H1 (cell line): ENCODE measurements around the gene OLA1.

ENCODE experiments used
- CREB1 ChIP-seq: IDR thresholded peaks from 2 replicates; pipeline ENCODE4 v1.6.1; 2012; ENCODE audit warnings: inconsistent platforms
- CTCF ChIP-seq, 3 experiments: IDR thresholded peaks; 1 replicate in 2 of 3; 2 replicates in 1 of 3; pipeline versions ENCODE4 v1.5.1 to v1.6.1; 2011; ENCODE audit warnings: low read length in 3 of 3, mild to moderate bottlenecking in 3 of 3, inconsistent platforms in 2 of 3, low read depth in 1 of 3, moderate library complexity in 1 of 3; ENCODE audit not compliant: insufficient read depth in 1 of 3; ENCODE audit errors: control extremely low read depth in 1 of 3
- EGR1 ChIP-seq: IDR thresholded peaks from 2 replicates; pipeline ENCODE4 v1.6.1; 2011; ENCODE audit warnings: low read depth, low read length, borderline replicate concordance
- JUN ChIP-seq: IDR thresholded peaks from 2 replicates; pipeline ENCODE4 v1.6.1; 2011; ENCODE audit warnings: low read depth, mild to moderate bottlenecking, improper control_type of control experiment, low read length
- POLR2A ChIP-seq, 2 experiments: IDR thresholded peaks; 1 replicate in 1 of 2; 2 replicates in 1 of 2; pipeline ENCODE4 v1.6.1; 2011; ENCODE audit warnings: low read depth in 2 of 2, low read length in 2 of 2, mild to moderate bottlenecking in 2 of 2; ENCODE audit errors: control extremely low read depth in 1 of 2
- POLR2AphosphoS5 ChIP-seq: IDR thresholded peaks from 2 replicates; pipeline ENCODE4 v1.6.1; 2011; ENCODE audit warnings: low read depth, low read length
- POU5F1 ChIP-seq: IDR thresholded peaks from 2 replicates; pipeline ENCODE4 v1.6.1; 2011; ENCODE audit warnings: low read depth, mild to moderate bottlenecking, low read length, moderate library complexity
- RAD21 ChIP-seq, 2 experiments: IDR thresholded peaks in 1 of 2; conservative IDR thresholded peaks in 1 of 2; 2 replicates each; pipeline ENCODE4 v1.6.1; 2011; ENCODE audit warnings: low read depth in 2 of 2, low read length in 2 of 2, improper control_type of control experiment in 1 of 2, inconsistent platforms in 1 of 2, mild to moderate bottlenecking in 1 of 2, moderate library complexity in 1 of 2
- SP1 ChIP-seq: IDR thresholded peaks from 2 replicates; pipeline ENCODE4 v1.6.1; 2011; ENCODE audit warnings: low read depth, low read length
- TAF1 ChIP-seq: IDR thresholded peaks from 2 replicates; pipeline ENCODE4 v1.6.1; 2011; ENCODE audit warnings: mild to moderate bottlenecking, low read depth, low read length
- USF2 ChIP-seq: IDR thresholded peaks from 2 replicates; pipeline ENCODE4 v1.6.1; 2011; ENCODE audit warnings: low read length, improper control_type of control experiment
- YY1 ChIP-seq: IDR thresholded peaks from 2 replicates; pipeline ENCODE4 v1.6.1; 2011; ENCODE audit warnings: low read depth, mild to moderate bottlenecking, low read length

- no peak for TF ChIP-seq RAD21 (IDR thresholded peaks at IDR 0.05 in 1 of 2, conservative IDR thresholded peaks at IDR 0.05 in 1 of 2; ENCODE audit: low read depth in 2 of 2, low read length in 2 of 2)
- no peak for TF ChIP-seq USF2
- TF ChIP-seq JUN = no peak
- no peak for TF ChIP-seq CTCF (IDR thresholded peaks at IDR 0.05; ENCODE audit: control extremely low read depth in 1 of 3, insufficient read depth in 1 of 3, low read depth in 1 of 3, low read length in 3 of 3)
- no peak for TF ChIP-seq POLR2AphosphoS5
- no peak for TF ChIP-seq TAF1
- no peak for TF ChIP-seq EGR1
- TF ChIP-seq CREB1 = no peak
- no peak for TF ChIP-seq YY1
- TF ChIP-seq POLR2A (IDR thresholded peaks at IDR 0.05; ENCODE audit: control extremely low read depth in 1 of 2, low read depth in 2 of 2, low read length in 2 of 2) = no peak
- TF ChIP-seq SP1 = no peak
- no peak for TF ChIP-seq POU5F1
Measured at GRCh38 chr2:174047746-174048145, 200.6 kb downstream of the OLA1 start.
